Measurements from ENCODE around the gene KXD1. TPM values are rescaled to one million over a fixed set of nuclear protein-coding genes. Genes with fewer than 3 reads are reported as not detected.

Gene KXD1
- total RNA-seq, 4 donors from 2014 or later = 97.1 to 155 (median 106) TPM

DNA sequence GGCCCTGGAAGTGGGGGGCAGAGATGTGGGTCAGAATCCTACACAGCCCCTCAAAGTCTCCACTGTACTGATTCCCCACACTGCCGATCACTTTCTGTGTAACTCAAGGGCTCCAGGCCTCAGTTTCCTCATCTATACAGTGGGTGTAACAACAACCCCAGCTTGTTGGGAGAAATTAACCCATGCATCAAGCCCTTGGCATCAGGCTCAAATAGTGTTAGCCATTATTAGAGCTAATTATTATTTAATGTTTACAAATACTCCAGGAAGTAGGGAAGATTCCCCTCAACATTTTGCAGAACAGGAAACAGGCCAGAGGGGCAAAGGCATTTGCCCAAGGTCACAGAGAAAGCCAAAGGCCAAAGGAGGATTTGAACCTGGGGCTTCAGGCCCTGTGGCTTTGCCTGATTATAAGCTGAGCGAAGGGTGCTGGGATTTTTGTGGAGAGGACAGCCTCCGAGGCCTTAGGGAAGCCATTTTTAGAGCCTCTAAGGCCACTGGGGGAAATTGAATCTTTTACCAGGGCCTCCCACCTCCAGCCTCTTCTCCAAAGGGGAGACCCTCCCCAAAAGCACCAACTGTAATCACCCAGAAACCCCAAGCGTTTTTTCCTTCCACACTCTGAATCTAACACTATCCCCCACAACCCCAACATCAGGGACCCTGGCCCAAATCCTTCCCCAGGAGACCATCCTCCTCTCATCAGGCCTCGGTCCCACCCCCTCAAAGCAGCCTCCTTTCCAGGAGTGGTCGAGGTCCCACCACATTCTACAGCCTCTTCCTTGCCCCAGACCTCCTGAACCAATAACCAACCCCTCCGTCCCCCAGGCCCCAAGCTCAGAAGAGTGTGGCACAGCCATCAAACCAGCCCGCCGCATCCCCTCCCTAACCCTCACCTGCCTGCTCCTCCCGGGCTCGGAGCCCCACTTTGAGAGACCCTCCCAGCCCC is 15.4 kb upstream of the KXD1 start:
- Histone ChIP-seq H3K36me3 (peaks cover 0 to 36% of the 10 kb centered on the region in 2 donors), H3K27ac (peak overlapping the region; percentile 93 to 95 (median 93)), H3K9me3 (no peaks in the 10 kb centered on the region), H3K27me3 (no peaks in the 10 kb centered on the region), H3K4me3 (peak overlapping the region; percentile 69 to 87 (median 78)), H3K4me1 (peaks cover 14 to 16% of the 10 kb centered on the region in 2 donors)
- DNase-seq (no peak), ATAC-seq (peak; percentile 5 to 12)
- intact Hi-C loops (cut with DNase I; ENCODE audit: low total_unique reads) = loop anchor here (2.0 kb wide), 1 partner anchor 19 kb away; the partner anchor contains the start of gene ELL
- in situ Hi-C loops (cut with MboI; ENCODE audit: low sequenced_read_pairs in 4 of 4) = no loop called here
- TF ChIP-seq POLR2A (IDR thresholded peaks at IDR 0.05) = no peak
- TF ChIP-seq, protein P1, sequence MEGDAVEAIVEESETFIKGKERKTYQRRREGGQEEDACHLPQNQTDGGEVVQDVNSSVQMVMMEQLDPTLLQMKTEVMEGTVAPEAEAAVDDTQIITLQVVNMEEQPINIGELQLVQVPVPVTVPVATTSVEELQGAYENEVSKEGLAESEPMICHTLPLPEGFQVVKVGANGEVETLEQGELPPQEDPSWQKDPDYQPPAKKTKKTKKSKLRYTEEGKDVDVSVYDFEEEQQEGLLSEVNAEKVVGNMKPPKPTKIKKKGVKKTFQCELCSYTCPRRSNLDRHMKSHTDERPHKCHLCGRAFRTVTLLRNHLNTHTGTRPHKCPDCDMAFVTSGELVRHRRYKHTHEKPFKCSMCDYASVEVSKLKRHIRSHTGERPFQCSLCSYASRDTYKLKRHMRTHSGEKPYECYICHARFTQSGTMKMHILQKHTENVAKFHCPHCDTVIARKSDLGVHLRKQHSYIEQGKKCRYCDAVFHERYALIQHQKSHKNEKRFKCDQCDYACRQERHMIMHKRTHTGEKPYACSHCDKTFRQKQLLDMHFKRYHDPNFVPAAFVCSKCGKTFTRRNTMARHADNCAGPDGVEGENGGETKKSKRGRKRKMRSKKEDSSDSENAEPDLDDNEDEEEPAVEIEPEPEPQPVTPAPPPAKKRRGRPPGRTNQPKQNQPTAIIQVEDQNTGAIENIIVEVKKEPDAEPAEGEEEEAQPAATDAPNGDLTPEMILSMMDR (IDR thresholded peaks at IDR 0.05 in 4 of 5, conservative IDR thresholded peaks at IDR 0.05 in 1 of 5) = no peak

- peaks cover 0 to 27% of the 10 kb centered on the region in 2 donors for H3K36me3 ChIP-seq
- H3K9me3 ChIP-seq = no peaks in the 10 kb centered on the region
- peak in 1 of 2 donors; percentile 12 for TF ChIP-seq POLR2A (IDR thresholded peaks at IDR 0.05)
- TF ChIP-seq, protein P1 (IDR thresholded peaks at IDR 0.05 in 4 of 5, conservative IDR thresholded peaks at IDR 0.05 in 1 of 5) = no peak
- H3K27ac ChIP-seq = peak within 1 kb of the TSS; percentile 93 to 95 (median 93)
- in situ Hi-C loops (cut with MboI; ENCODE audit: low sequenced_read_pairs in 4 of 4) = no loop called here
- peak; percentile 93 for DNase-seq
- H3K4me1 ChIP-seq = peaks cover 14 to 16% of the 10 kb centered on the region in 2 donors
- peak within 1 kb of the TSS; percentile 69 to 87 (median 78) for H3K4me3 ChIP-seq
- ATAC-seq = peak; percentile 96 to 97
- intact Hi-C loops (cut with DNase I; ENCODE audit: low total_unique reads) = loop anchor here (2.0 kb wide), 1 partner anchor 20 kb away; the partner anchor contains the start of gene ELL
- H3K27me3 ChIP-seq = no peaks in the 10 kb centered on the region
Measured at GRCh38 chr19:18542941-18543813, 14.5 kb upstream of the KXD1 start, which contains the start of gene FKBP8. FKBP8 (minus strand) TSS chr19:18543573; CDS start chr19:18541970, 1,603 bp downstream.

- H3K9me3 ChIP-seq = no peaks in the 10 kb centered on the region
- H3K36me3 ChIP-seq = peaks cover 0 to 24% of the 10 kb centered on the region in 2 donors
- ATAC-seq (peak; percentile 36 to 54), DNase-seq (peak; percentile 41)
- H3K4me1 ChIP-seq = peaks cover 14 to 16% of the 10 kb centered on the region in 2 donors
- no peaks in the 10 kb centered on the region for H3K27me3 ChIP-seq
- in situ Hi-C loops (cut with MboI; ENCODE audit: low sequenced_read_pairs in 4 of 4) = no loop called here
- TF ChIP-seq POLR2A (IDR thresholded peaks at IDR 0.05) = no peak
- TF ChIP-seq, protein P1 (IDR thresholded peaks at IDR 0.05 in 4 of 5, conservative IDR thresholded peaks at IDR 0.05 in 1 of 5) = no peak
- peak overlapping the region; percentile 93 to 95 (median 93) for H3K27ac ChIP-seq
- H3K4me3 ChIP-seq = peak overlapping the region; percentile 69 to 87 (median 78)
- intact Hi-C loops (cut with DNase I; ENCODE audit: low total_unique reads) = loop anchor here (2.0 kb wide), 1 partner anchor 21 kb away; the partner anchor contains the start of gene ELL
Measured at GRCh38 chr19:18543814-18544475, 13.7 kb upstream of the KXD1 start.

DNA sequence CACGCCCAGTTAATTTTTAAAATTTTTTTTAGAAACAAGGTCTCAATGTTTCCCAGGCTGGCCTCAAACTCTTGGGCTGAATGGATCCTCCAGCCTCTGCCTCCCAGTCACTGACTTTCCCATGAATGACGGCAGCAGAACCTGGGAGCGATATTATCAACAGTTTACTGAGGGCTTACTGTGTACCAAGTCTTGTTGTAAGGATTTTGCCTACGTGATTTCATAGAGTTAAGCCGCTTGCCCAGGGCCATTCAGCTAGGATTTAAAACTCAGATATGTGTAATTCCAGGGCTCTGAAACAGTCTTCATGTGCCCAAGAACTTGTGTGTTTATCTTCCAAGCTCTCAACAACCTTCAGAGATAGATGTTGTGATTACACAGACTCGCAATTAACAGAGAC is 6.0 kb upstream of the KXD1 start:
- H3K9me3 ChIP-seq = no peaks in the 10 kb centered on the region
- no peak for DNase-seq
- no peaks in the 10 kb centered on the region for H3K4me1 ChIP-seq
- H3K27me3 ChIP-seq = no peaks in the 10 kb centered on the region
- TF ChIP-seq, protein P1 (IDR thresholded peaks at IDR 0.05 in 4 of 5, conservative IDR thresholded peaks at IDR 0.05 in 1 of 5) = no peak
- no peak for TF ChIP-seq POLR2A (IDR thresholded peaks at IDR 0.05)
- in situ Hi-C loops (cut with MboI; ENCODE audit: low sequenced_read_pairs in 4 of 4) (loop anchor here in 1 of 4 donors (25.0 kb wide), 1 partner anchor 89 kb away; no protein-coding TSS in a partner anchor), intact Hi-C loops (cut with DNase I; ENCODE audit: low total_unique reads) (no loop called here)
- H3K36me3 ChIP-seq = no peaks in the 10 kb centered on the region
- H3K27ac ChIP-seq = no peak overlapping the region
- ATAC-seq = no peak
- no peak overlapping the region for H3K4me3 ChIP-seq
